A673 (cell line): Measurements from ENCODE around the gene ERGIC3.

Experiments
- CTCF ChIP-seq: fragments of 300-800, 200-600 bp; sonication (generic); conservative IDR thresholded peaks from 2 replicates; pipeline ENCODE4 v1.5.1; 2017; ENCODE audit warnings: low read depth, mild to moderate bottlenecking, antibody characterized with exemption, low read length, moderate library complexity, mixed read lengths
- EZH2 ChIP-seq: fragments of 200-600 bp; sonication (generic); IDR thresholded peaks from 2 replicates; pipeline ENCODE4 v1.6.1; 2017; ENCODE audit warnings: borderline replicate concordance, low read depth, mild to moderate bottlenecking, mixed read lengths, antibody characterized with exemption, low read length; ENCODE audit not compliant: poor library complexity, severe bottlenecking

DNA sequence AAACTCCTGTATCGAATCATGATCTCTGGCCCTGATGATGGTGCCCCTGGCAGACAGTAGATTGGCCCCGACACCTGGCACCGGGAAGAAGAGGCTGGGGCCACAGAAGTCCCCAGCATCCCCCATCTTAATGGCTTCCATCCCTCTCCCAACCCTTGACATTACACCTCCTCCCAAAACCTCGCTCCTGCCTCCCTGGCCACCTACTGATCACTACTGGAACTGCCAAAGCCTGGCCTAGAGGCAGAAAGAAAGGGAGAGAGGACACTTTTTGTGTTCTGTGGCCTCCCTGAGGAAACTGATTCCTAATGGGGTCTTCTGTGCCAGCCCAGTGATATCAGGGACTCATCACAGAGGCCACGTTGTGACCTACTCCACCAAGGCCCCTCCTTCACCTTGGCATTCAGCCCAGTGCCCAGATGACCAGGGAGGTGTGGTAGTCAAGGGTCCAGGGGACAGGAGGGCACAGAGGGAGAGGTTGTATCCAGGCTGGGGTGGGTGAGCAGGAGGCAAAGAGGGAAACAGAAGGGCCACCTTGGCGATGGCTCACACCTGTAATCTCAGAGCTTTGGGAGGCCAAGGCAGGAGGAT lies 18.5 kb upstream of the ERGIC3 start:
- TF ChIP-seq EZH2 (no peak), CTCF (peak; percentile 58)
